Karpas-422 (cell line): ENCODE results near the gene EXO5. TPM values are rescaled to one million over a fixed set of nuclear protein-coding genes. Genes with fewer than 3 reads are reported as not detected.
"Not testable (repeated sequence)": the region's sequence is repeated elsewhere in the genome, so short reads cannot be mapped to it uniquely, and the experiment has no call there.

Experiments
- DNase-seq: peaks from one replicate; pipeline ENCODE4 v3.0.0-alpha.2; 2015
- H2AFZ ChIP-seq: fragments of 200-600 bp; sonication (generic); 2 replicates; pipeline ENCODE4 v1.6.1; 2014; ENCODE audit warnings: antibody characterized with exemption, low read length, mixed read lengths
- H3K27ac ChIP-seq: fragments of 200-600 bp; sonication (generic); 2 replicates; pipeline ENCODE4 v1.5.1; 2014; ENCODE audit warnings: mild to moderate bottlenecking, low read length, moderate library complexity
- H3K27me3 ChIP-seq: fragments of 200-600 bp; sonication (generic); 2 replicates; pipeline ENCODE4 v1.6.1; 2014; ENCODE audit warnings: low read length, mixed read lengths
- H3K36me3 ChIP-seq: fragments of 200-600 bp; sonication (generic); 2 replicates; pipeline ENCODE4 v1.6.1; 2014; ENCODE audit warnings: low read length, mixed read lengths; ENCODE audit not compliant: insufficient read depth
- H3K4me1 ChIP-seq: fragments of 200-600 bp; sonication (generic); 2 replicates; pipeline ENCODE4 v1.6.1; 2014; ENCODE audit warnings: mild to moderate bottlenecking, low read length, mixed read lengths
- H3K4me2 ChIP-seq: fragments of 200-600 bp; sonication (generic); 2 replicates; pipeline ENCODE4 v1.6.1; 2014; ENCODE audit warnings: low read length, low read depth, mild to moderate bottlenecking; ENCODE audit not compliant: poor library complexity, severe bottlenecking
- H3K4me3 ChIP-seq: fragments of 200-600 bp; sonication (generic); 2 replicates; pipeline ENCODE4 v1.5.1; 2014; ENCODE audit warnings: mild to moderate bottlenecking, antibody characterized with exemption, low read length, mixed read lengths
- H3K79me2 ChIP-seq: fragments of 200-600 bp; sonication (generic); 2 replicates; pipeline ENCODE4 v1.6.1; 2014; ENCODE audit warnings: mild to moderate bottlenecking, low read length, mixed read lengths
- H3K9ac ChIP-seq: fragments of 200-600 bp; sonication (generic); 2 replicates; pipeline ENCODE4 v1.6.0; 2014; ENCODE audit warnings: low read length
- H3K9me2 ChIP-seq: fragments of 200-600 bp; sonication (generic), shearing (Covaris generic); replicated peaks from 2 replicates; pipeline ENCODE4 v1.6.0; 2014; ENCODE audit warnings: mild to moderate bottlenecking, low read length, moderate library complexity; ENCODE audit not compliant: insufficient read depth
- H3K9me3 ChIP-seq: fragments of 300-700, 200-600 bp; sonication (generic); 2 replicates; pipeline ENCODE4 v1.6.1; 2014; ENCODE audit warnings: low read length, mixed read lengths
- H4K20me1 ChIP-seq: fragments of 200-600 bp; sonication (generic); 2 replicates; pipeline ENCODE4 v1.6.1; 2014; ENCODE audit warnings: mild to moderate bottlenecking, antibody characterized with exemption, low read length, low read depth; ENCODE audit not compliant: insufficient read depth
- small RNA-seq: library from RNA; depleted of rRNA; stranded (forward); fragments of <200 nt; gene quantifications from one replicate; pipeline ENCODE3, GENCODE V24; 2014
- total RNA-seq: library from RNA; depleted of rRNA; stranded (reverse); fragments of >200 nt; shearing (Covaris generic); gene quantifications from 2 replicates; pipeline ENCODE4 v1.2.3, GENCODE V29; 2014; ENCODE audit warnings: low replicate concordance; rRNA removed

The EXO5 gene
- total RNA-seq, 1 experiment from 2014 or later = 5.2 TPM

DNA sequence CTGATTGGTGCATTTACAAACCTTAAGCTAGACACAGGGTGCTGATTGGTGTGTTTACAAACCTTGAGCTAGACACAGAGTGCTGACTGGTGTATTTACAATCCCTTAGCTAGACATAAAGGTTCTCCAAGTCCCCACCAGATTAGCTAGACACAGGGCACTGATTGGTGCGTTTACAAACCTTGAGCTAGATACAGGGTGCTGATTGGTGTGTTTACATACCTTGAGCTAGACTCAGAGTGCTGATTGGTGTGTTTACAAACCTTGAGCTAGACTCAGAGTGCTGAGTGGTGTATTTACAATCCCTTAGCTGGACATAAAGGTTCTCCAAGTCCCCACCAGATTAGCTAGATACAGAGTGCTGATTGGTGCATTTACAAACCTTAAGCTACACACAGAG is 49.7 kb downstream of the EXO5 start:
- not testable (repeated sequence) for H3K79me2 ChIP-seq, H4K20me1 ChIP-seq, H3K4me1 ChIP-seq, H3K4me2 ChIP-seq, H3K36me3 ChIP-seq, H3K9me2 ChIP-seq, H3K27ac ChIP-seq, H2AFZ ChIP-seq, H3K27me3 ChIP-seq, H3K4me3 ChIP-seq, H3K9me3 ChIP-seq, H3K9ac ChIP-seq, DNase-seq

DNA sequence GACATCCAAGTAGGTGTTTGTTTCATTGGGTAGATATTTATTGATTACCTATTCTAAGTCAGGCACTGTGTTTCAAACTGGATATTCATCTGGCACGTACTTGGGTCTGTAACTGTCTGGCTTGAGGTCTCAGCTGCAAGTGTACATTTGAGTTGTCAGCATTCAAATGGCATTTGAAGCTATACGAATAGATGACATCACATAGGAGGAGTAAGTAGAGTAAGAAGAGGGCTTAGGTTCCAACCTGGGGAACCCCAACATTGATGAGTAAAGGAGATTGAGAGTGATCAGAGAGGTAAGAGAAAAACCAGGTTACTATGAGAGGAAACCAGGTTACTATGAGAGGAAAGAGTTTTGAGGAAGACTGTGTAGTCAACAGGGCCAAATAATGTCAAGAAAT is 53.6 kb downstream of the EXO5 start:
- H4K20me1 ChIP-seq = no peaks in the 10 kb centered on the region
- H3K27me3 ChIP-seq = no peaks in the 10 kb centered on the region
- H3K9me2 ChIP-seq = no peaks in the 10 kb centered on the region
- H3K79me2 ChIP-seq = no peaks in the 10 kb centered on the region
- H3K4me2 ChIP-seq = no peak overlapping the region
- no peak overlapping the region for H3K27ac ChIP-seq
- H3K9me3 ChIP-seq = no peaks in the 10 kb centered on the region
- DNase-seq = no peak
- H2AFZ ChIP-seq = no peak overlapping the region
- H3K4me1 ChIP-seq = no peaks in the 10 kb centered on the region
- no peaks in the 10 kb centered on the region for H3K36me3 ChIP-seq
- no peak overlapping the region for H3K4me3 ChIP-seq
- no peak overlapping the region for H3K9ac ChIP-seq

DNA sequence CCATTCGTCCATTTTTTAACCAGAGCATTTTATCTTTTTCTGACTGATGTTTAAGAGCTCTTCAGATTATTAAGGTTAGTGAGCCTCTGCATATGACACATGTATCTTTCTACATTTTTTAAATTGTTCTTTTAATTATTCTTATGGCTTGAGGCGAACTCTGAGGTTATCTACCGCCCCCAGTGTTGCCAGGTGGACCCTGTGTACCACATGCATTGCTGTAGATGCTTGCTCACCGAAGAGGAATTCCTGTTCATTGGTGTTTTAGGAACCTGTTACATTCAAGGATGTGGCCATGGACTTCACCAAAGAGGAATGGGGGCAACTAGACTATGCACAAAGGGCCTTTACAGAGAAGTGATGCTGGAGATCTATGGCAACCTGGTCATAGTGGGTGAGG is 54.7 kb downstream of the EXO5 start:
- Histone ChIP-seq H3K36me3 (no peaks in the 10 kb centered on the region), H3K27ac (no peak overlapping the region), H2AFZ (no peak overlapping the region), H3K4me2 (no peak overlapping the region), H3K9me3 (no peaks in the 10 kb centered on the region), H3K9me2 (no peaks in the 10 kb centered on the region), H3K27me3 (no peaks in the 10 kb centered on the region), H4K20me1 (no peaks in the 10 kb centered on the region), H3K79me2 (no peaks in the 10 kb centered on the region), H3K4me3 (no peak overlapping the region), H3K4me1 (no peaks in the 10 kb centered on the region), H3K9ac (no peak overlapping the region)
- no peak for DNase-seq

DNA sequence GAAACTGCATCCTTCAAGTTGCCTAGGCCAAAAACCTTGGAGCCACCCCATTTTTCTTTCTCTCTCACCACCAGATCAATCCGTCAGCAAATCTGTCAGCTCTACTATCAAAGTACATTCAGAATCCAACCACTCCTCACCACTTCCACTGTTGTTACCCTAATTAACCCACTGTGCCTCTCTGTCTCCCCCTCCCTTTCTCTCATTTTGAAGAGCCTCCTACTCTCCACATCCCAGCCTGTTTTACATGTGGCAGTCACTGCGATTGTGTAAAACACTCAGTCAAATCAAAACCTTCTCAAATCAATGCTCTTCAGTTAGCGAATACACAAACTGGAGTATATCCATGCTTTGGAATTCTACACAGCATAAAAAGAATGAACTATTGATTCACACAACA is 55.9 kb downstream of the EXO5 start:
- no peak for DNase-seq
- no peak overlapping the region for H2AFZ ChIP-seq
- H3K79me2 ChIP-seq = no peaks in the 10 kb centered on the region
- no peaks in the 10 kb centered on the region for H3K4me1 ChIP-seq
- H3K9me3 ChIP-seq = no peaks in the 10 kb centered on the region
- H3K36me3 ChIP-seq = no peaks in the 10 kb centered on the region
- H3K27me3 ChIP-seq = no peaks in the 10 kb centered on the region
- no peaks in the 10 kb centered on the region for H3K9me2 ChIP-seq
- H3K9ac ChIP-seq = no peak overlapping the region
- H3K27ac ChIP-seq = no peak overlapping the region
- no peak overlapping the region for H3K4me2 ChIP-seq
- H4K20me1 ChIP-seq = no peaks in the 10 kb centered on the region
- H3K4me3 ChIP-seq = no peak overlapping the region

DNA sequence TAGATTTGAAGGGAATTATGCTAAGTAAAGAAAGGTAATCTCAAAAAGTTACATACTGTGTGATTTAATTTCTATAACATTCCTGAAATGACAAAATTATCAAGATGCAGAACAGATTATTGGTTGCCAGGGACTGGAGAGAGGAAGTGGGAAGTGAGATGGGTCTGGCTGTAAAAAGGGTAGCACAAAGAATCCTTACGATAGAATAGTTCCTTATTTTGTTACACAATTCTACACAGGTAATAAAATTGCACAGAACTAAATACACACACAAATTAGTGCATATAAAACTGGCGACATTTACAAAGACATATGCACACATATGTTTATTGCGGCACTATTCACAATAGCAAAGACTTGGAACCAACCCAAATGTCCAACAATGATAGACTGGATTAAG is 56.3 kb downstream of the EXO5 start:
- H3K27ac ChIP-seq = no peak overlapping the region
- H3K79me2 ChIP-seq = no peaks in the 10 kb centered on the region
- no peak overlapping the region for H3K4me3 ChIP-seq
- no peaks in the 10 kb centered on the region for H3K36me3 ChIP-seq
- H3K27me3 ChIP-seq = no peaks in the 10 kb centered on the region
- no peaks in the 10 kb centered on the region for H3K4me1 ChIP-seq
- H3K9ac ChIP-seq = no peak overlapping the region
- no peak for DNase-seq
- H3K9me3 ChIP-seq = no peaks in the 10 kb centered on the region
- no peaks in the 10 kb centered on the region for H3K9me2 ChIP-seq
- H2AFZ ChIP-seq = no peak overlapping the region
- no peaks in the 10 kb centered on the region for H4K20me1 ChIP-seq
- H3K4me2 ChIP-seq = no peak overlapping the region

Small RNA genes lying within 50 kb of the gene (small RNA-seq; reads per million reads assigned to genes)
- not detected for gene AL356379.1

Other genes with a start within 250 kb of the EXO5 start
- 7.9 and 28.2 TPM in 2 replicates for gene COL9A2, start 191.5 kb upstream of the EXO5 start, total RNA-seq
- gene SMAP2, start 135.0 kb upstream of the EXO5 start, total RNA-seq = 33.6 and 37.5 TPM in 2 replicates
- gene ZFP69B, start 58.3 kb upstream of the EXO5 start, total RNA-seq = 11.1 and 12.9 TPM in 2 replicates
- gene ZFP69, start 31.5 kb upstream of the EXO5 start, total RNA-seq = 13.5 and 14.5 TPM in 2 replicates
- gene ZNF684, start 22.9 kb downstream of the EXO5 start, total RNA-seq = 3.4 and 8.5 TPM in 2 replicates
- 4.2 and 5.5 TPM in 2 replicates for gene RIMS3, start 156.9 kb downstream of the EXO5 start, total RNA-seq
- 52.4 and 62.6 TPM in 2 replicates for gene NFYC, start 182.9 kb downstream of the EXO5 start, total RNA-seq